ENCODE data around the gene PPP1R1C. TPM values are rescaled to one million over a fixed set of nuclear protein-coding genes. Genes with fewer than 3 reads are reported as not detected.

Gene PPP1R1C
- total RNA-seq, 1 donor from 2014 or later = 0.50 TPM

DNA sequence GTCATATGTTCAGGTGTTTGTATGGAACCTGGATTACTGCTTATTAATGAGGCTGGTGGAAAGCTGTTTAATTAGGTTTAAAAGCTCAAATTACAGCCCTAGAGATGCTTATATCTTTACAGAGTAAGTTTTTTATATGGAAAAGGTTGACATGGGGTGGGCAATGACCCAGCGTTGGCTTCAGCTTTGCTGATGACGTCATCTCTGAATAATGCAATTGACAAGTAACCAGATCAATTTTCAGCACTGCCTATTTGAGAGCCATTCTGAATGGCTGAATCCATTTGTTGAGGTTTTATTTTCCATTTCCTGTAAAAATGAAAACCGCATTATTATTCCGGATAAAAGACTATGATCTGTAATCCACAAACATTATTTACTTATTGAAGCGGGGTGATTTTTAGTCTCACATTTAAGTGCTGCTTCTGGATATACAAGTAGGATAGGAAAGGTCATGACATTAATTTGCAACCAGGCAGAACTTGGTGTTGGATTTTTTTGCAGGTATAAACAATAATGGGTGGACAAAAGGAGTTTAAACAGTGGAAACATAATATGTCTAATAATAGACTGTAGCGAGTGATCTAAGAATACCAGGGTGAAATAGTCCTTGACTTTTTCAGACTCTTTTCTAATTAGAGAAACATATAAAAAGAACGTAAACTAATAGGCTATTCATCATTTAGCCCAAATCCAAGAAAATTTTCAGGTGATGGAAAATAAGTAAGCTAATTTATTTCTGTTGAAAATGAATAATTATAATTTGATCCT lies 2.7 kb downstream of the PPP1R1C start:
- Mint-ChIP-seq H3K36me3 (ENCODE audit: low read depth, unreplicated experiment) (no peaks in the 10 kb centered on the region), H3K27ac (ENCODE audit: unreplicated experiment) (no peak overlapping the region), H3K4me3 (ENCODE audit: unreplicated experiment) (no peak overlapping the region), H3K4me1 (ENCODE audit: low read depth, unreplicated experiment) (peaks cover 7% of the 10 kb centered on the region), H3K27me3 (ENCODE audit: low read depth, unreplicated experiment) (no peaks in the 10 kb centered on the region), H3K9me3 (ENCODE audit: unreplicated experiment) (no peaks in the 10 kb centered on the region)
- H2AFZ ChIP-seq (ENCODE audit: low read depth, low read length) = no peak overlapping the region
- H3K4me2 ChIP-seq (ENCODE audit: low read length) = no peak overlapping the region
- H3K79me2 ChIP-seq (ENCODE audit: insufficient read depth, low read length) = no peaks in the 10 kb centered on the region
- H3K27ac ChIP-seq (ENCODE audit: low read depth, low read length) = no peak overlapping the region
- H3K4me1 ChIP-seq (ENCODE audit: insufficient read depth, low read length) = no peaks in the 10 kb centered on the region
- no peaks in the 10 kb centered on the region for H3K9me3 ChIP-seq (ENCODE audit: insufficient read depth, low read depth, low read length)
- H3K4me3 ChIP-seq (ENCODE audit: insufficient read depth, low read depth, low read length) = no peak overlapping the region
- H3K36me3 ChIP-seq (ENCODE audit: insufficient read depth, low read length) = no peaks in the 10 kb centered on the region
- TF ChIP-seq EZH2 (IDR thresholded peaks at IDR 0.05; ENCODE audit: insufficient read depth, low read length) = no peak
- TF ChIP-seq, protein P1, sequence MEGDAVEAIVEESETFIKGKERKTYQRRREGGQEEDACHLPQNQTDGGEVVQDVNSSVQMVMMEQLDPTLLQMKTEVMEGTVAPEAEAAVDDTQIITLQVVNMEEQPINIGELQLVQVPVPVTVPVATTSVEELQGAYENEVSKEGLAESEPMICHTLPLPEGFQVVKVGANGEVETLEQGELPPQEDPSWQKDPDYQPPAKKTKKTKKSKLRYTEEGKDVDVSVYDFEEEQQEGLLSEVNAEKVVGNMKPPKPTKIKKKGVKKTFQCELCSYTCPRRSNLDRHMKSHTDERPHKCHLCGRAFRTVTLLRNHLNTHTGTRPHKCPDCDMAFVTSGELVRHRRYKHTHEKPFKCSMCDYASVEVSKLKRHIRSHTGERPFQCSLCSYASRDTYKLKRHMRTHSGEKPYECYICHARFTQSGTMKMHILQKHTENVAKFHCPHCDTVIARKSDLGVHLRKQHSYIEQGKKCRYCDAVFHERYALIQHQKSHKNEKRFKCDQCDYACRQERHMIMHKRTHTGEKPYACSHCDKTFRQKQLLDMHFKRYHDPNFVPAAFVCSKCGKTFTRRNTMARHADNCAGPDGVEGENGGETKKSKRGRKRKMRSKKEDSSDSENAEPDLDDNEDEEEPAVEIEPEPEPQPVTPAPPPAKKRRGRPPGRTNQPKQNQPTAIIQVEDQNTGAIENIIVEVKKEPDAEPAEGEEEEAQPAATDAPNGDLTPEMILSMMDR (IDR thresholded peaks at IDR 0.05; ENCODE audit: insufficient read depth, low read depth, low read length) = no peak
- FAIRE-seq = no peak
- no peaks in the 10 kb centered on the region for H4K20me1 ChIP-seq (ENCODE audit: insufficient read depth, low read length)
- no peak overlapping the region for H3K9ac ChIP-seq (ENCODE audit: low read length)
- no peaks in the 10 kb centered on the region for H3K27me3 ChIP-seq (ENCODE audit: insufficient read depth, low read length)
- no peak for DNase-seq (ENCODE audit: low read depth)

DNA sequence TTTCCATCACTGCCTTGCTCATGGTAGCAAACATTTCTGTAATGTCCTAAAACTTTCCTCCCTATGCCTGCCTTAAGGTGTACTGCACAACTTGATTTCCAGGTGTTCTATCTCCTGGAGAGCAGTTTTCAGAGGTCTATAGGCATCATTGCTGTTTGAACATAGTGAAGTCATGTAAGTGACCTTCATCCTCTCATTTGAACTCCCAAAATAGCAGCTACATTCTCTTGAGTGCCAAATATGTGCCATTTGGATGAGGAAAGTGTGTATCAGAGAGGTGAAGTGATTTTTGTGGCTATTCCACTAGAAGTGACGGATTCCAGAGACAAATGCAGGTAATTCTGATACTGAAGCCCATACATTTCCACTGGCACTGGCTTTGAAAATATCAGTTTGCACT lies 3.4 kb downstream of the PPP1R1C start:
- H3K27me3 Mint-ChIP-seq (ENCODE audit: low read depth, unreplicated experiment) = no peaks in the 10 kb centered on the region
- Histone ChIP-seq H3K36me3 (ENCODE audit: insufficient read depth, low read length) (no peaks in the 10 kb centered on the region), H3K4me1 (ENCODE audit: insufficient read depth, low read length) (no peaks in the 10 kb centered on the region), H3K27me3 (ENCODE audit: insufficient read depth, low read length) (no peaks in the 10 kb centered on the region), H2AFZ (ENCODE audit: low read depth, low read length) (no peak overlapping the region), H3K9me3 (ENCODE audit: insufficient read depth, low read depth, low read length) (no peaks in the 10 kb centered on the region), H4K20me1 (ENCODE audit: insufficient read depth, low read length) (no peaks in the 10 kb centered on the region), H3K79me2 (ENCODE audit: insufficient read depth, low read length) (no peaks in the 10 kb centered on the region), H3K4me2 (ENCODE audit: low read length) (no peak overlapping the region), H3K27ac (ENCODE audit: low read depth, low read length) (no peak overlapping the region), H3K4me3 (ENCODE audit: insufficient read depth, low read depth, low read length) (no peak overlapping the region), H3K9ac (ENCODE audit: low read length) (no peak overlapping the region)
- DNase-seq (ENCODE audit: low read depth) (no peak), FAIRE-seq (no peak)
- TF ChIP-seq, protein P1 (IDR thresholded peaks at IDR 0.05; ENCODE audit: insufficient read depth, low read depth, low read length) = no peak
- TF ChIP-seq EZH2 (IDR thresholded peaks at IDR 0.05; ENCODE audit: insufficient read depth, low read length) = no peak
- H3K27ac Mint-ChIP-seq (ENCODE audit: unreplicated experiment) = no peak overlapping the region
- H3K4me1 Mint-ChIP-seq (ENCODE audit: low read depth, unreplicated experiment) = peaks cover 7% of the 10 kb centered on the region
- H3K9me3 Mint-ChIP-seq (ENCODE audit: unreplicated experiment) = no peaks in the 10 kb centered on the region
- no peaks in the 10 kb centered on the region for H3K36me3 Mint-ChIP-seq (ENCODE audit: low read depth, unreplicated experiment)
- H3K4me3 Mint-ChIP-seq (ENCODE audit: unreplicated experiment) = no peak overlapping the region
